Urinary bladder (tissue), 4 donors: ENCODE results near the gene DYDC1. TPM values are rescaled to one million over a fixed set of nuclear protein-coding genes. Genes with fewer than 3 reads are reported as not detected.
"Not testable (repeated sequence)": the region's sequence is repeated elsewhere in the genome, so short reads cannot be mapped to it uniquely, and the experiment has no call there.

ENCODE experiments used
- DNase-seq: peaks from one replicate; pipeline ENCODE4 v3.0.0-alpha.2; 2015; ENCODE audit errors: extremely low spot score
- H3K27ac ChIP-seq: one replicate; pipeline ENCODE4 v1.5.1; 2013; ENCODE audit warnings: low read depth, mild to moderate bottlenecking, moderate library complexity
- H3K36me3 ChIP-seq: one replicate; pipeline ENCODE4 v1.6.1; 2013; ENCODE audit warnings: mild to moderate bottlenecking, moderate library complexity; ENCODE audit not compliant: insufficient read depth
- H3K4me1 ChIP-seq: one replicate; pipeline ENCODE4 v1.6.1; 2013; ENCODE audit warnings: mild to moderate bottlenecking, moderate library complexity; ENCODE audit not compliant: insufficient read depth
- H3K4me3 ChIP-seq: one replicate; pipeline ENCODE4 v1.5.1; 2013; ENCODE audit warnings: low read depth, low read length
- WGBS: extraction: QIAGEN DNeasy Blood & Tissue Kit; methylation state at CpG from one replicate; pipeline ENCODE4 v1.1.7; 2013; 5-methylcytosine and 5-hydroxymethylcytosine counted together
- polyA plus RNA-seq: library from polyadenylated mRNA; stranded (reverse); fragments of 200-250 nt; gene quantifications from one replicate; pipeline ENCODE4 v1.2.3, GENCODE V29; 2013
- total RNA-seq: library from RNA; depleted of rRNA; stranded (reverse); fragments of >200 nt; gene quantifications from one replicate; pipeline ENCODE4 v1.2.3, GENCODE V29; 2014
- donor health status: healthy with polysubstance abuse.
- donor health status: healthy.

The DYDC1 gene
- total and polyA plus RNA-seq, 2 donors: not detected

GRCh38 chr10:80371467-80371866 is 14.9 kb upstream of the DYDC1 start:
- no peaks in the 10 kb centered on the region for H3K36me3 ChIP-seq
- H3K27ac ChIP-seq: no peak overlapping the region
- H3K4me1 ChIP-seq: no peaks in the 10 kb centered on the region
- H3K4me3 ChIP-seq: no peak overlapping the region
- DNase-seq: no peak
- WGBS: 68% methylated on average over 6 of the region's 6 CpGs

GRCh38 chr10:80365510-80365909 is 9.0 kb upstream of the DYDC1 start:
- Histone ChIP-seq H3K4me1 (no peaks in the 10 kb centered on the region), H3K36me3 (no peaks in the 10 kb centered on the region), H3K27ac (no peak overlapping the region), H3K4me3 (no peak overlapping the region)
- no peak for DNase-seq
- WGBS: 0% methylated on average over 1 of the region's 1 CpG

- H3K27ac ChIP-seq: no peak overlapping the region
- no peak overlapping the region for H3K4me3 ChIP-seq
- H3K4me1 ChIP-seq: no peaks in the 10 kb centered on the region
- DNase-seq: no peak
- 96% methylated on average over 22 of the region's 22 CpGs for WGBS
- no peaks in the 10 kb centered on the region for H3K36me3 ChIP-seq
These were observed 3.1 kb upstream of the DYDC1 start for GRCh38 chr10:80359644-80360043.

- H3K36me3 ChIP-seq, H3K4me1 ChIP-seq, DNase-seq, H3K27ac ChIP-seq, H3K4me3 ChIP-seq: not testable (repeated sequence)
- 36% methylated on average over 2 of the region's 2 CpGs for WGBS
These were observed 2.4 kb upstream of the DYDC1 start for GRCh38 chr10:80358925-80359324.

- Histone ChIP-seq H3K4me1 (no peaks in the 10 kb centered on the region), H3K27ac (no peak overlapping the region), H3K36me3 (no peaks in the 10 kb centered on the region), H3K4me3 (no peak overlapping the region)
- DNase-seq: no peak
- WGBS: 92% methylated on average over 5 of the region's 5 CpGs
These were observed 1.2 kb upstream of the DYDC1 start for GRCh38 chr10:80357851-80358125.

DNA sequence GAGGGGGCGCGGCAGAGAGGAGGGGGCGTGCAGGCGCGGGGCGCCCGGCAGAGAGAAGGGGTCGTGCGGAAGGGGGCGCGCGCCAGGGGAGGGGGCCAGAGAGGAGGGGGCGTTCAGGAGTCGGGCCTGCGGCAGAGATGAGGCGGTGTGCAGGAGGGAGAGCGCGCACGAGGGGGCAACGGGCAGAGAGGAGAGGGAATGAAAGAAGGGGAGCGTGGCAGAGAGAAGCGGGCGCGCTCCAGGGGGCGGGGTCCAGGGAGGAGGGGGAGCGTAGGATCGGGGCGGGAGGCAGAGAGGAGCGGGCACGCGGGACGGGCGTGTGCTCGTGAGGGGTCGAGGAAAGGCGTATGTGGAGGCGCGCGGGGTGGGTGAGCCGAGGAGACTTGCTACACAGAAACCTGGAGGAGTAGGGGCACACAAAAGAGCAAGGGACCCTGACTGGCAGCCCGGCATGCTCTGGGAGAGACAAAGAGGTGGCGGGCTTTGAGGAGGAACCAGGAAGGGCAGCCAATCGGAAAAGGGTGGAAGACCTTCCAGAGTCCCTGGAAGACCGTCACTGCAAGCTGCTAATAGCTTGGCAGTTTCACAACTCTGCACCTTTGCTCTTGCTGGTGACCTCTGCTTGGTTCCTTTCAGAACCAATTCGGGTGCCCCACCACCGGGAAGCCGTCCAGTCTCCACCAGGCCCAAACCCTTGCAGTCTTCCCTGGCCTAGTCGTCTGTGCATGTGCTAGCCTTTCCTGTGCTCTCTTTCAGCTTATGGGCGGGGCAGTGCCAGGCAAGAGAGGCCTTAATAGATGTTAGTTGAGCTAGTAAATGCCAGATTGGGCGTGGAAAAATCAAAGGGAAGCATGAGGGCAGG is 665 bp upstream of the DYDC1 start:
- Histone ChIP-seq H3K4me3 (peak overlapping the region; percentile 46), H3K36me3 (no peaks in the 10 kb centered on the region), H3K4me1 (no peaks in the 10 kb centered on the region), H3K27ac (no peak overlapping the region)
- 10% methylated on average over 49 of the region's 50 CpGs for WGBS
- DNase-seq: no peak

DNA sequence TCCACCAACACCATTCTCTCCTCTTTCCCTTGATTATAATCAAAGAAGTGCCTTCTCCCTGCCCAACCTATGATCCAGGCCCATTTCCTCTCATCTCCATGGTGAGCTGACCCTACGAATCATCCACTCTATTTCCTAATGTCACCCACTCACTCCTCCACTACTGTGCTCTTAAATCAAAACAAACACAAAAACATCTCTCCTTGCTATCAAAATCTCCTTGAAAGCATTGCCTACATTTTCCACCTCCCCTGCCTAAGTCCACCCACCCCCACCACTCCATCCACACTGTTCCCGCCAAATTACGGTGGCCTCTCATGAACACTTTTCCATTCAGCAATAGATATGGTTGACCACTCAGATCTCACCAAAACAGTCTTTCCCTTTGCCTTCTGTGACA is 5.3 kb downstream of the DYDC1 start:
- no peaks in the 10 kb centered on the region for H3K4me1 ChIP-seq
- DNase-seq: no peak
- 93% methylated on average over 3 of the region's 3 CpGs for WGBS
- no peaks in the 10 kb centered on the region for H3K36me3 ChIP-seq
- no peak overlapping the region for H3K27ac ChIP-seq
- H3K4me3 ChIP-seq: no peak overlapping the region

GRCh38 chr10:80350251-80350650 is 6.3 kb downstream of the DYDC1 start:
- H3K36me3 ChIP-seq: no peaks in the 10 kb centered on the region
- H3K4me3 ChIP-seq: no peak overlapping the region
- DNase-seq: no peak
- no peaks in the 10 kb centered on the region for H3K4me1 ChIP-seq
- no peak overlapping the region for H3K27ac ChIP-seq
- 82% methylated on average over 3 of the region's 3 CpGs for WGBS

- 67% methylated on average over 2 of the region's 2 CpGs for WGBS
- Histone ChIP-seq H3K27ac (no peak overlapping the region), H3K4me1 (no peaks in the 10 kb centered on the region), H3K4me3 (no peak overlapping the region), H3K36me3 (no peaks in the 10 kb centered on the region)
- DNase-seq: no peak
These were observed 11.6 kb downstream of the DYDC1 start for GRCh38 chr10:80344912-80345311.

- no peak for DNase-seq
- Histone ChIP-seq H3K27ac (no peak overlapping the region), H3K4me1 (no peaks in the 10 kb centered on the region), H3K4me3 (no peak overlapping the region), H3K36me3 (no peaks in the 10 kb centered on the region)
- 50% methylated on average over 1 of the region's 1 CpG for WGBS
These were observed 12.3 kb downstream of the DYDC1 start for GRCh38 chr10:80344276-80344675.

- H3K4me1 ChIP-seq: no peaks in the 10 kb centered on the region
- H3K4me3 ChIP-seq: no peak overlapping the region
- no peaks in the 10 kb centered on the region for H3K36me3 ChIP-seq
- WGBS: 96% methylated on average over 1 of the region's 1 CpG
- no peak overlapping the region for H3K27ac ChIP-seq
- DNase-seq: no peak
These were observed 22.6 kb downstream of the DYDC1 start for GRCh38 chr10:80333983-80334382.

GRCh38 chr10:80324891-80325364 is 31.6 kb downstream of the DYDC1 start:
- H3K27ac ChIP-seq: no peak overlapping the region
- no peak overlapping the region for H3K4me3 ChIP-seq
- DNase-seq: no peak
- no peaks in the 10 kb centered on the region for H3K4me1 ChIP-seq
- H3K36me3 ChIP-seq: no peaks in the 10 kb centered on the region
- WGBS: 67% methylated on average over 6 of the region's 6 CpGs

DNA sequence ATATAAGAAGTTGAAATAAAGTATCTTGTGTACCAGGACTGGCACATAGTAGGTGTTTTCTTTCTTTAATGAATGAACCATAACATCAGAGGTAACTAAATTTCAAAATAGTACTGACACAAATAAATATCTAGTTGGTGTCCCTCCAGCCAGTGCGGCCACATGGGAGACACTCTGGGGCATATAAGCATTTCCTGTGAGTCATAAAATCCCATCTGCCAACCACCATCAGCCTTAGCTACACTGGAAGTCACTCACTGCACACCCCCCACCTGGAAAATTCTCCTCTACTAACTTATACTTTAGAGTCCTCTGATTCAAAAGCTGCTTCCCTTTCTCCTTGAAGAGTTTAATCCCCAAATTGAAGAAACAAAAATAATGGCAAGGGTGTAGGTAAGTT is 32.5 kb downstream of the DYDC1 start:
- no peak overlapping the region for H3K27ac ChIP-seq
- no peak for DNase-seq
- no peak overlapping the region for H3K4me3 ChIP-seq
- WGBS: 31% methylated on average over 1 of the region's 1 CpG
- H3K36me3 ChIP-seq: no peaks in the 10 kb centered on the region
- H3K4me1 ChIP-seq: no peaks in the 10 kb centered on the region

GRCh38 chr10:80323311-80323710 is 33.2 kb downstream of the DYDC1 start:
- 55% methylated on average over 3 of the region's 3 CpGs for WGBS
- DNase-seq: no peak
- no peak overlapping the region for H3K27ac ChIP-seq
- H3K4me1 ChIP-seq: no peaks in the 10 kb centered on the region
- H3K36me3 ChIP-seq: no peaks in the 10 kb centered on the region
- no peak overlapping the region for H3K4me3 ChIP-seq

- Histone ChIP-seq H3K27ac (no peak overlapping the region), H3K4me3 (no peak overlapping the region), H3K36me3 (no peaks in the 10 kb centered on the region), H3K4me1 (no peaks in the 10 kb centered on the region)
- 75% methylated on average over 1 of the region's 1 CpG for WGBS
- no peak for DNase-seq
These were observed 33.8 kb downstream of the DYDC1 start for GRCh38 chr10:80322711-80323110.
